SKM-1 treated with dmso at 0.1 percent for 144 hours (cell line): ENCODE results near the gene BLOC1S4.

Experiments used
- DNase-seq: peaks from one replicate; lab custom pipeline; 2025; ENCODE audit not compliant: unreplicated experiment; lab: John Stamatoyannopoulos, UW

BLOC1S4 gene

DNA sequence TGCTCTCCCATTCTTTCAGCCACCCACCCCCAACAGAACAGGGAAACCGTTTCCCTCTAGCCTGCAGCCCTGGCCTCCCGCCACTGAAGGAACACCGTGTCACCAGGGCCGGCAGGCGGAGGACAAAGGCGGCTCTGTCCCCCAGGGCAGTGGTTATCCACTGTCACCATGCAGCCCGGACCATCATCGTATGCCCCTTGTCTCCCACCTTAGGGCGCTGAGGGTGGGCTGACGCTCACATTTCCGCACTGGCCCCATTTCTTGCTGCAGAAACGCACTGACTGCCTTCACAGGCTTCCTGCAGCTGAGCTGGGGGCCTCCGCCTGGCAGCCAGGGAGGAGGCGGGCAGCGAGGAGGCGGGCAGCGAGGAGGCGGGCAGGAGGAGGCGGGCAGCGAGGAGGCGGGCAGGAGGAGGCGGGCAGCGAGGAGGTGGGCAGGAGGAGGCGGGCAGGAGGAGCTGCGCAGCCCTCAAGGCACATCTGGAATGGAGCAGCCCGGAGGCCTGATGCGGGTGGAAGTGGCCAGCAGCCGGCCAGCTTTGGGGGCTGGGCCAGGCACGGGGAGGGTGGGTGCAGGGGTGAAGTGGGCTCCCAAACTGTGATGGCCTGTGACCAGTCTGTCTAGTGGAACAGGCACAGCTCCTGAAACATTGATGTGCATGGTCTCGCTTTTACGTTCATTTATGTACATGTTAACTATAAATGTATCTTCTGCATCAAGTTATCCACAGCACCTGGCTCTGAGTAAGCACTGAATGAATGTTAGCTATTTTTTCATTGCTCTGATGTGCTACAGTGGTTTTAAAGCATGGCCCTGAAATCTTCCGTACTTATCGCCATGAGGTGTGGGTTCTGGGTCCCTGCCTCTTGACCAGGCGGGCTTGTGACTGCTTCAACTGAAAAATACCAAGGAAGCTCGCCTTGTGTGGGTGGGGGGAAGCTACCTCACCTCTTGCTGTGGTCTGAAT is 46.0 kb downstream of the BLOC1S4 start:
- no peak for DNase-seq

DNA sequence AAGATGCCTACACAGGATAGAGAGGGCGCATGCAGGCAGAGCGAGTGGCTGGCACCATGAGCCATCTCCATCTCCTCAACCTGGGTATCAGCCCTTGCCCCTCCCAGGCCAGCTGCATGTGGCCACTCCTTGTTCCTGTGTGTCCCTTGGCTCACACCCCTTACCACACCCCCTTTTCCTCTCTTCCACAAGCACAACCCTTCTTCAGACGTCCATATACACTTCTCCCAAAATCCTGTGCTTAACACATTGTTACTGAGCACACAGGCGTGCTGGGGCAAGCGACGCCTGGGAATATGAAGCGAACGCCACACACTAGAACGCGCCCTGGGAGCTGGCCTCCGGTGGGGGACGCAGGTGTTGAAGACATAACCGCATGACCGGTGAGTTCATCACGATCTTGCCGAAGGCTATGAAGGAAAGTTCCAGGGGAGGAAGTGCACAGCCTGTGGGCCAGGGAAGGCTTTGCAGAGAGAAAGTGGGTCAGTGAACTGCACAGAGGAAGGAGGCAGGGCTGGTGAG is 47.4 kb downstream of the BLOC1S4 start:
- no peak for DNase-seq

DNA sequence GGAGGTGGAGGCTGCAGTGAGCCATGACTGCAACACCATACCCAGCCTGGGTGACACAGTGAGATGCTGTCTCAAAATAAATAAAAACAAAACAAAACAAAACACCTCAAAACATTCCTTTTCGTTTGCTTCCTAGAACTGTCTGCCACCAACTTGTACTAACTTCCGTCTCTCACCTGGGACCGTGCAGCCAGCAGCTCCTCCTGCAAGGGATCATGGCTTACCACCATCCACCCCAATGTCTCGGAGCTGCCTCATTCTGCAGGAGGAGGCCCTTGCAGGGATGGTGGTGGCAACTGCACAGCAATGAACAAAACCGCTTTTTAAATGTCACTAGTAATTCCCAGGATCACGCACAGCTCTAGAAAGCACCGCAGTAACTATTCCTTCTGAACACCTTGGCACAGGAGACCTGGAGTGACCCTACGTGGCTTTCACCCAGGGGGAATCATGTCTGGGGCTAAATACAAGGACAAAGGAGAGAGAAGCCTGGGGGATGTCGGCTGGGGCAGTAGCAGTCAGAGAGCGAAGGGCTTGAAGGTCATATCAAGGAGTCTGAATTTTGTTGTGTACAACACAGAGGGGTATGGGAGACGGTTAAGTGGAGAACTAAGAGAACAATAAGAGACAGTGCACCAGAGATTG is 49.1 kb downstream of the BLOC1S4 start:
- DNase-seq, result no peak

DNA sequence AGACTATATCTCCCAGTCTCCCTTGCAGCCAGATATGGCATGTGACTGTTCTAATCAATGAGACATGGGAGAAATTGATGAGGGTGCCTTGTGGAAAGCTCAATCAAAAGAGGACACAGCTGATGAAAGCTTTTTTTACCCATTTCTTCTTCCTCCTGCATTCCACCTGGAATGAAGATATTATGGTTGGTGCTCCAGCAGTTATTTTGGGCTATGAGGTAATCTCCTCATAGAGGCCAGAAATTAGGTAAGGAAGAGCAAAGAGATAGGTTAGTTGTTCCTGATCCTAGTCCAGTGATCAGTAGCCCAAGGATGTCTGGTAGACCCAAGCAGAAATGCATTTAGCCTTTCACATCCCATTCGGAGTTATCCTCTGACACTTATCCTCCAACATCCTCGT is 49.7 kb downstream of the BLOC1S4 start:
- DNase-seq, result no peak
